ENCODE measurements around the gene CBFA2T3.

Gene CBFA2T3

GRCh38 chr16:88992351-88993165 lies 15.6 kb upstream of the CBFA2T3 start:
- TF ChIP-seq, protein P1, sequence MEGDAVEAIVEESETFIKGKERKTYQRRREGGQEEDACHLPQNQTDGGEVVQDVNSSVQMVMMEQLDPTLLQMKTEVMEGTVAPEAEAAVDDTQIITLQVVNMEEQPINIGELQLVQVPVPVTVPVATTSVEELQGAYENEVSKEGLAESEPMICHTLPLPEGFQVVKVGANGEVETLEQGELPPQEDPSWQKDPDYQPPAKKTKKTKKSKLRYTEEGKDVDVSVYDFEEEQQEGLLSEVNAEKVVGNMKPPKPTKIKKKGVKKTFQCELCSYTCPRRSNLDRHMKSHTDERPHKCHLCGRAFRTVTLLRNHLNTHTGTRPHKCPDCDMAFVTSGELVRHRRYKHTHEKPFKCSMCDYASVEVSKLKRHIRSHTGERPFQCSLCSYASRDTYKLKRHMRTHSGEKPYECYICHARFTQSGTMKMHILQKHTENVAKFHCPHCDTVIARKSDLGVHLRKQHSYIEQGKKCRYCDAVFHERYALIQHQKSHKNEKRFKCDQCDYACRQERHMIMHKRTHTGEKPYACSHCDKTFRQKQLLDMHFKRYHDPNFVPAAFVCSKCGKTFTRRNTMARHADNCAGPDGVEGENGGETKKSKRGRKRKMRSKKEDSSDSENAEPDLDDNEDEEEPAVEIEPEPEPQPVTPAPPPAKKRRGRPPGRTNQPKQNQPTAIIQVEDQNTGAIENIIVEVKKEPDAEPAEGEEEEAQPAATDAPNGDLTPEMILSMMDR (IDR thresholded peaks at IDR 0.05; ENCODE audit: extremely low read depth, missing control alignments), result no peak
- no peak for DNase-seq (ENCODE audit: low spot score)

GRCh38 chr16:88991813-88992350 lies 14.9 kb upstream of the CBFA2T3 start:
- DNase-seq (ENCODE audit: low spot score), result no peak

DNA sequence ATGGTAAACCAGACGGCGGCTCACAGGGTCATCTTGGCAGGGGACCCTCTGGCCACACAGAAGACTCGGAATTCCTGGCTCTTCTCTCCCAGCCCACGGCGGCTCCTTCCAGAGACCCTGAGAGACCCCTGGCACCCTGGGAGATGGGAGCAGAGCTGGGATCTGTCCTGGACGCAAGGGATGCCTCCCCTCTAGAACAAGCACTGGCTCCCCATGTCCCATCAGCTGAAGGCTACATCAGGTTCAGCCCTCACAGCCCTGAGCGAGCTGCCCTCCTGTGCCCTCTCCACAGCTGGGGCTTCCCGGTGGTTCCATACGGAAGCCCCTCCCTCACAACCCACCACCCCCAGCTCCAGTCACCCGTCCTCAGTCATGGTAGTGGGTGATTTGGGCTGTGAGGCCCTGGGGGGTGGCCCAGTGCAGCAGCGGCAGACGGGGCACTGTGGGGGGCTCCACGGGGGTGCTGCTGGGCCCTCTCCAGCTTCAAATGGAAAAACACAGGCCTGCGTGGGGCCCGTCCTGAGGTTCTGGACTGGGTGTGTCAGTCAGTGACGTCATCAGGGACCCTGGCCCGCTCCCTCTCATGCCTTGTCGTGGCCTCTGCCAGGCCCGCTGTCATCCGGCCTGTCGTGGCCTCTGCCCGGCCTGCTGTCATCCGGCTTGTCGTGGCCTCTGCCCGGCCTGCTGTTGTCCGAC lies 13.0 kb upstream of the CBFA2T3 start:
- DNase-seq (ENCODE audit: low spot score), result no peak
- TF ChIP-seq, protein P1 (IDR thresholded peaks at IDR 0.05; ENCODE audit: extremely low read depth, missing control alignments), result no peak

More at GRCh38 chr16:88991813-88992350, 14.9 kb upstream of the CBFA2T3 start:
- TF ChIP-seq, protein P1 (IDR thresholded peaks at IDR 0.05; ENCODE audit: extremely low read depth, missing control alignments), result no peak

DNA sequence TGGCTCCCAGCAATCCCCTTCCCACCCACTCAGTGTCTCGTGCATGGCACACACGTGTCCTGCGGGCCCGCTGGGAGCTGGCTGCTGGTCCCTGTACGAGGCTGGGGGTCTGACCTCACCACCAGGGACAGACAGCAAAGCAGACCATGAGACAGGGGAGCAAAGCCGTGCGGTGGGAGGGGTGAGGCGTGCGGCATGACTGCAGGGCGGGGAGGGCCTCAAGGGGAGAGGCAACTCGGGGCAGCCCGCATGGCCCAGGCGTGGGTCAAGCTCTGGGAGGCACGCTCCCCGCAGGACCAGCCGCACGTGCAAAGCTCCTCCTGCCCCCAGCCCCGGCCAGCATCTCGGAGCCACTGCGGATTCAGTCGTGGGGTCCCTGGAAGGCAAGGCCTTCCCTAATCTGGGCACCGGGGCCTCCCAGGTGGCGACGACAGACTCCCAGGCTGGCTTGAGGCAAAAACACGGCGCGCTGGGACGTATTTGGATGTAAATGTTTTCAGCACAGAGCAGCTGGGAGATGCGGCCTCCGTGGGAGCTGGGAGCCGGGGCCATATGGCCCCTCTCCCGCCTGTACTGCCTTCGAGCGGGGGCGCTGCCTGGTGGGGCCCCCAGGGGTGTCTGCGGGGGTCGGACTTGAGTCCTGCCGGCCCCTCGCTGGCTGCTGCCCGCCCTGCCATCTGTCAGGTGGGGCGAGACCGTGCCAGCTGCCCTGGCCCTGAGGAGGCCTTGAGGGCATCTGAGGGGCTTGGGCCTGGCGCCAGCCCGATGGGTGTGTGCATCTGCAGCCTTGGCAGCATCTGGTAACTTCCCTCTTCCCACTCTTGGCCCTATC lies 12.2 kb upstream of the CBFA2T3 start:
- TF ChIP-seq, protein P1 (IDR thresholded peaks at IDR 0.05; ENCODE audit: extremely low read depth, missing control alignments), result no peak
- no peak for DNase-seq (ENCODE audit: low spot score)

- TF ChIP-seq, protein P1 (IDR thresholded peaks at IDR 0.05; ENCODE audit: extremely low read depth, missing control alignments), result no peak
- DNase-seq (ENCODE audit: low spot score), result peak; percentile 79
Observed at GRCh38 chr16:88985521-88985920, 8.5 kb upstream of the CBFA2T3 start.

GRCh38 chr16:88983771-88984687 lies 7.0 kb upstream of the CBFA2T3 start:
- DNase-seq (ENCODE audit: low spot score), result peak; percentile 82
- TF ChIP-seq, protein P1 (IDR thresholded peaks at IDR 0.05; ENCODE audit: extremely low read depth, missing control alignments), result no peak

Data from GM20000 (cell line).